ENCODE measurements around the gene FDXACB1.
A peak's percentile ranks its signal among the peaks of the same experiment; 100 is the strongest.

The FDXACB1 gene, protein sequence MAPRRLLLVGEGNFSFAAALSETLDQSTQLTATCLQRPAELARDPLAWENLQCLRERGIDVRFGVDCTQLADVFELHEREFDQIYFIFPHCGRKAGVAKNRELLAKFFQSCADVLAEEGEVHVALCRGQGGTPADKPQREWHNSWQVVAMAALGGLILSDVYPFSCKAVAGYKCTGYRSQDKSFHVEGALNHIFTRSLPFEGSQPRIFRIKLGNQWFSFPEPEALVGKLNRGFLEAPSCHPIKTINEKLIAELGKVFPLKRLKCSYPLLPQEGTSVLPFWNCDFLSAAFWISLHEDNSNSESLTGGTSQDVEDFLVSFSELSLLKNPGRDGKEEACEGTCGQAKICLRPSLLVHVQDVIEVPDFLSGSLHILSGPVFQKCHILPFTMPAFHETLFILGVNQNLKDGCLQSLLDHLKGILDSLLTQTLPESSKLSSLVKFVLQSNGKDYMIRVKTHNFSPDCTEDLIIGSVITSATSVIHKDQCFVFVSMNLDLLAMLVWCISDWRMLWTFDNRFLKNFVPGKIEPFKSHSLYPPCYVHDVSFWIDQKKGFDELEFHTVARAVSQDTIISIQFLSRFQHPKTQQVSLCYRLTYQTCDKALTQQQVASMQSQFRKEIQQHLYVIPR

DNA sequence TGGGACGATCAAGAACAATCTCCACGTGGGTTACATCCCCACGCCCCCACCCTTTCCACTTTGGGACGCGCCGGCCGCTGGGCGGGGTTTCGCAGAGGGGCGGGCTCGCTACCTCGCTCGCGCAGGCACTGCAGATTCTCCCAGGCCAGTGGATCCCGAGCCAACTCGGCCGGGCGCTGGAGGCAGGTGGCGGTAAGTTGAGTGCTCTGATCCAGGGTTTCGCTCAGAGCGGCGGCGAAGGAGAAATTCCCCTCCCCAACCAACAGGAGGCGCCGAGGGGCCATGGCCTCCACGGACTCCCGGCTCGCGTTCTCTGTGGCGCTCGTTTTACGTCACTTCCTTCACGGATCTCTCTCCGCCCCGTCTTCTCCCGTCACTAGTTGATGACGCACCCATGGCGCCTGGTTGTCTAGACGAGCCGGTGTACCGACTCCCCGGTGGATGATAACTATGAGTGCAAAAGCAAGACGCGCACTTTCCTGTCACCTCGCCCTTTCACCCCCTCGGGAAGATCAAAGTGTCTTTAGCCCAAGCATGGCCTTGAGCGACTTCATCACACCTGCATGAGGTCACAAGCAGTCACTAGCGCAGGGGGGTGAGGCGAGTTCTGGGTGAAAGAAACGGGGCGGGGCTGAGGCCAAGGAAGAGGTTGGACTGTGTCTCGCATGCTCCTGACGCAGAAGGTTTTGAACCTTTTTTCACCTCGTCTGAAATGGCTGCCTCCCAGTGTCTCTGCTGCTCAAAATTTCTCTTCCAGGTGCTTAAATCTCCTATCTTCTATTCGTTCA is at the start of gene FDXACB1, which contains the start of gene CFAP68:
TSS of gene FDXACB1 (minus strand) at position 317 of the 788 bp plus-strand sequence. CDS start at position 284, 33 bp downstream.
TSS of gene CFAP68 (plus strand) at position 693 of the 788 bp plus-strand sequence. CDS start at position 713, 20 bp downstream.
- H3K4me3 ChIP-seq (ENCODE audit: severe bottlenecking), result peak within 1 kb of the TSS; percentile 51
- H3K27me3 ChIP-seq (ENCODE audit: insufficient read depth, poor library complexity, severe bottlenecking), result no peaks in the 10 kb centered on the region
- DNase-seq (ENCODE audit: low spot score), result peak; percentile 95
- TF ChIP-seq, protein P1, sequence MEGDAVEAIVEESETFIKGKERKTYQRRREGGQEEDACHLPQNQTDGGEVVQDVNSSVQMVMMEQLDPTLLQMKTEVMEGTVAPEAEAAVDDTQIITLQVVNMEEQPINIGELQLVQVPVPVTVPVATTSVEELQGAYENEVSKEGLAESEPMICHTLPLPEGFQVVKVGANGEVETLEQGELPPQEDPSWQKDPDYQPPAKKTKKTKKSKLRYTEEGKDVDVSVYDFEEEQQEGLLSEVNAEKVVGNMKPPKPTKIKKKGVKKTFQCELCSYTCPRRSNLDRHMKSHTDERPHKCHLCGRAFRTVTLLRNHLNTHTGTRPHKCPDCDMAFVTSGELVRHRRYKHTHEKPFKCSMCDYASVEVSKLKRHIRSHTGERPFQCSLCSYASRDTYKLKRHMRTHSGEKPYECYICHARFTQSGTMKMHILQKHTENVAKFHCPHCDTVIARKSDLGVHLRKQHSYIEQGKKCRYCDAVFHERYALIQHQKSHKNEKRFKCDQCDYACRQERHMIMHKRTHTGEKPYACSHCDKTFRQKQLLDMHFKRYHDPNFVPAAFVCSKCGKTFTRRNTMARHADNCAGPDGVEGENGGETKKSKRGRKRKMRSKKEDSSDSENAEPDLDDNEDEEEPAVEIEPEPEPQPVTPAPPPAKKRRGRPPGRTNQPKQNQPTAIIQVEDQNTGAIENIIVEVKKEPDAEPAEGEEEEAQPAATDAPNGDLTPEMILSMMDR (IDR thresholded peaks at IDR 0.05; ENCODE audit: poor library complexity, severe bottlenecking), result peak; percentile 97
- no peaks in the 10 kb centered on the region for H3K9me3 ChIP-seq (ENCODE audit: severe bottlenecking)
- no peaks in the 10 kb centered on the region for H3K4me1 ChIP-seq (ENCODE audit: insufficient read depth, poor library complexity, severe bottlenecking)
- peak within 1 kb of the TSS; percentile 52 for H3K27ac ChIP-seq (ENCODE audit: poor library complexity, severe bottlenecking)
- H3K36me3 ChIP-seq (ENCODE audit: low read depth), result no peaks in the 10 kb centered on the region
- ATAC-seq (ENCODE audit: low read depth), result peak; percentile 85

GRCh38 chr11:111926505-111927391 is 47.8 kb upstream of the FDXACB1 start:
- peak overlapping the region; percentile 22 for H3K27ac ChIP-seq (ENCODE audit: poor library complexity, severe bottlenecking)
- peak; percentile 93 for ATAC-seq (ENCODE audit: low read depth)

GRCh38 chr11:111925953-111926352 is 47.0 kb upstream of the FDXACB1 start:
- Histone ChIP-seq H3K4me1 (ENCODE audit: insufficient read depth, poor library complexity, severe bottlenecking) (peaks cover 6% of the 10 kb centered on the region), H3K27ac (ENCODE audit: poor library complexity, severe bottlenecking) (peak overlapping the region; percentile 22), H3K9me3 (ENCODE audit: severe bottlenecking) (no peaks in the 10 kb centered on the region), H3K27me3 (ENCODE audit: insufficient read depth, poor library complexity, severe bottlenecking) (no peaks in the 10 kb centered on the region), H3K4me3 (ENCODE audit: severe bottlenecking) (no peak overlapping the region), H3K36me3 (ENCODE audit: low read depth) (no peaks in the 10 kb centered on the region)
- DNase-seq (ENCODE audit: low spot score), result no peak
- ATAC-seq (ENCODE audit: low read depth), result no peak
- TF ChIP-seq, protein P1 (IDR thresholded peaks at IDR 0.05; ENCODE audit: poor library complexity, severe bottlenecking), result no peak

More at GRCh38 chr11:111926505-111927391, 47.8 kb upstream of the FDXACB1 start:
- peak overlapping the region; percentile 31 for H3K4me3 ChIP-seq (ENCODE audit: severe bottlenecking)
- H3K27me3 ChIP-seq (ENCODE audit: insufficient read depth, poor library complexity, severe bottlenecking), result no peaks in the 10 kb centered on the region
- no peaks in the 10 kb centered on the region for H3K36me3 ChIP-seq (ENCODE audit: low read depth)
- DNase-seq (ENCODE audit: low spot score), result peak; percentile 95
- H3K4me1 ChIP-seq (ENCODE audit: insufficient read depth, poor library complexity, severe bottlenecking), result peaks cover 6% of the 10 kb centered on the region
- no peaks in the 10 kb centered on the region for H3K9me3 ChIP-seq (ENCODE audit: severe bottlenecking)
- TF ChIP-seq, protein P1 (IDR thresholded peaks at IDR 0.05; ENCODE audit: poor library complexity, severe bottlenecking), result no peak

DNA sequence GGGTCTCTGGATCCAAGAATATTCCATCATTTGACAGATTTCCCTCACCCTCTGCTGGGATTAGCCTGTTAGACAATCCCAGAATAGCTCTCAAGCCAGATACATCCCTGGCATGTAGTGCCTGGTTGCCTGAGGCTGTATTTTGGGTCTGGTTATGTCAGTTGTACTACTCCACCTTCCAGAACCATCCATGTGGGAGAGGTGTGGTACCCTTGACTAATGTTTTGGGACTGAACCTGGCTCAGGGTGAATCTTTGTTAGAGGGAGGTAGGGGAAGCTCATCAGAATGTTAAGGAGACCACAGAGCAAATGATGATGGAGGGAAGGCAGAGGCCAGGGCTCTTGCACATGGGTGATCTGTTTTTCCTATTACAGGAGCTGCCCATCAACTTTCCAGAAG is 45.0 kb upstream of the FDXACB1 start:
- ATAC-seq (ENCODE audit: low read depth) (no peak), DNase-seq (ENCODE audit: low spot score) (no peak)
- no peaks in the 10 kb centered on the region for H3K27me3 ChIP-seq (ENCODE audit: insufficient read depth, poor library complexity, severe bottlenecking)
- TF ChIP-seq, protein P1 (IDR thresholded peaks at IDR 0.05; ENCODE audit: poor library complexity, severe bottlenecking), result no peak
- H3K36me3 ChIP-seq (ENCODE audit: low read depth), result no peaks in the 10 kb centered on the region
- no peaks in the 10 kb centered on the region for H3K9me3 ChIP-seq (ENCODE audit: severe bottlenecking)
- H3K4me3 ChIP-seq (ENCODE audit: severe bottlenecking), result no peak overlapping the region
- H3K4me1 ChIP-seq (ENCODE audit: insufficient read depth, poor library complexity, severe bottlenecking), result peaks cover 6% of the 10 kb centered on the region
- no peak overlapping the region for H3K27ac ChIP-seq (ENCODE audit: poor library complexity, severe bottlenecking)

Data from RWPE2 (cell line).